Right kidney (tissue), 9 donors: ENCODE data around the gene B4GALNT3.
A peak's percentile ranks its signal among the peaks of the same experiment; 100 is the strongest.
"Not testable (repeated sequence)": the region's sequence is repeated elsewhere in the genome, so short reads cannot be mapped to it uniquely, and the experiment has no call there.

Experiments used
- DNase-seq: peaks from one replicate; pipeline ENCODE4 v3.0.0-alpha.2; 2016
- long read RNA-seq, 8 donors: transcript quantifications; one replicate each; lab custom pipeline, GENCODE V29; 2026

Gene B4GALNT3
- long read RNA-seq, donor 1 = 0 reads
- long read RNA-seq, donor 2 = 0 reads
- long read RNA-seq, donor 3 = 0 reads
- long read RNA-seq, donor 4 = 0 reads
- long read RNA-seq, donor 5, full-length matches to known transcripts = 2 of 2 reads
- long read RNA-seq, donor 5, partial matches to known transcripts = 0 of 2 reads
- long read RNA-seq, donor 5, other reads (novel, unspliced or antisense) = 0 of 2 reads
- long read RNA-seq, donor 6 = 0 reads
- long read RNA-seq, donor 7, partial matches to known transcripts = 0 of 1 reads
- long read RNA-seq, donor 7, other reads (novel, unspliced or antisense) = 0 of 1 reads
- long read RNA-seq, donor 8 = 0 reads

- DNase-seq = peak; percentile 73
Measured at GRCh38 chr12:459430-460258, at the start of gene B4GALNT3. Gene B4GALNT3 (plus strand): TSS chr12:459939. CDS start chr12:460377, 438 bp downstream.

GRCh38 chr12:414859-415258 is 44.9 kb upstream of the B4GALNT3 start:
- no peak for DNase-seq

GRCh38 chr12:418432-418831 is 41.3 kb upstream of the B4GALNT3 start:
- no peak for DNase-seq

DNA sequence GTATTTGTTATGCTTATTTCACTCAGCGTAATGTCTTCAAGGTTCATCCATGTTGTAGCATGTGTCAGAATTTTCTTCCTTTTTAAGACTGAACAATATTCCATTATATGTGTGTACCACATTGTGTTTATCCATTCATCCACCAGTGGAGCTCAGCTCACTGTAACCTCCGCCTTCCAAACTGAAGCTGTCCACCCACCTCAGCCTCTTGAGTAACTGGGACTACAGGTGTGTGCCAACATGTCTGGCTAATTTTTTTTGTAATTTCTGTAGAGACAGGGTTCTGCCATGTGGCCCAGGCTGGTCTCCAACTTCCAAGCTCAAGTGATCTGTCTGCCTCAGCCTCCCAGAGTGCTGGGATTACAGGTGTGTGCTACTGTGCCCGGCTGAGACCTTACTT is 37.2 kb upstream of the B4GALNT3 start:
- DNase-seq = no peak

DNA sequence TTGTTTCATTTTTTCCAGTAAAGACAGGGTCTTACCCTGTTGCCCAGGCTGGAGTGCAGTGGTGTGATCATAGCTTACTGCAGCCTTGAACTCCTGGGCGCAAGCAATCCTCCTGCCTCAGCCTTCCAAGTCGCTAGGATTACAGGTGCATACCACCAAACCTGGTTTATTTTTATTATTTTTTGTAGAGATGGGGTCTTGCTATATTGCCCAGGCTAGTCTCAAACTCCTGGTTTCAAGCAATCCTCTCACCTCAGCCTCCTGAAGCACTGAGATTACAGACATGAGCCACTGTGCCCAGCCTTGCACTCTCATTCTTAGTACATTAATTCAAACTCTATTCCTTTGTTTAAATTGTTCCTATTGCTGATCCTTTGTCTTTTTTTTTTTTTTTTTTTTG is 24.0 kb upstream of the B4GALNT3 start:
- not testable (repeated sequence) for DNase-seq

- DNase-seq = peak; percentile 17
Measured at GRCh38 chr12:442235-442884, 17.4 kb upstream of the B4GALNT3 start.

GRCh38 chr12:447141-447540 is 12.6 kb upstream of the B4GALNT3 start:
- no peak for DNase-seq

DNA sequence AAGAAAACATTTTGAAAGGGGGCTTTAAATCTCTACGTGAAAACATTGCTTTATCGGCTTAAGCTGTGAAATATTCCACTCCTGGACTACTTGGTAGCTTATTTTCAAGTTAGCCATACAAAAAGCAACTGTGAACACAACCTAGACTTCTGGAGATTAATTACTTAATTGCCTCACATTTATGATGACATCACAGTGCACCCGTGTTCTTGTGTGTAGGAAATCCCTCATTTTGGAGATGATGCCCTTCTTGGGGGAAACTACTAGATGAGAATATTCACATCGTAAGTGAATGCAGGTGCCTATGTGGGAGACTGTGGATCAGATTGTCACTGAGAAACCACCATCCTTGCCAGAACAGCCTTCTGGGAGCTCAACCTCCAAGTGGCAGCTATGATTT is 10.5 kb upstream of the B4GALNT3 start:
- DNase-seq = no peak

- no peak for DNase-seq
Measured at GRCh38 chr12:450438-450837, 9.3 kb upstream of the B4GALNT3 start.

- DNase-seq = no peak
Measured at GRCh38 chr12:452667-453210, 7.0 kb upstream of the B4GALNT3 start.

- no peak for DNase-seq
Measured at GRCh38 chr12:454833-455232, 4.9 kb upstream of the B4GALNT3 start.

DNA sequence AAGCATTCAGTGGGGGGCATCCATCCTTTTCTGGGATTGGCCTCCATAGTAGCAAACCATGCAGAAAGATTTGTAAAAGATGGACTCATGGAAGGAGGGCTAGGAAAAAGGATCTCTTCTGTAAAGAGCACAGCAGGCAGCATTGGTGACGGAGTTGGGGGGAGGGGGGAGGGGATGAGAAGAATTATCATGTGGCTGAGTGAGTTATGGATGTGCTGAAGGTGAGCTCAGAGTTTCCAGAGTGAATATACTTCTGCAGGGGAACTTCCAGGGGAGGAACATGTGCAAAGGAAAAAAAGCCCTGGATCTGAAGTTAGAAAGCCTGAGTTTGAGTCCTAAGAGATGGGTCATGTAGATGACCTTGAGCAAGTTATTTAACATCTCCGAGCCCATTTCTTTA is 3.9 kb upstream of the B4GALNT3 start:
- DNase-seq = no peak

GRCh38 chr12:457676-458075 is 2.1 kb upstream of the B4GALNT3 start:
- no peak for DNase-seq

DNA sequence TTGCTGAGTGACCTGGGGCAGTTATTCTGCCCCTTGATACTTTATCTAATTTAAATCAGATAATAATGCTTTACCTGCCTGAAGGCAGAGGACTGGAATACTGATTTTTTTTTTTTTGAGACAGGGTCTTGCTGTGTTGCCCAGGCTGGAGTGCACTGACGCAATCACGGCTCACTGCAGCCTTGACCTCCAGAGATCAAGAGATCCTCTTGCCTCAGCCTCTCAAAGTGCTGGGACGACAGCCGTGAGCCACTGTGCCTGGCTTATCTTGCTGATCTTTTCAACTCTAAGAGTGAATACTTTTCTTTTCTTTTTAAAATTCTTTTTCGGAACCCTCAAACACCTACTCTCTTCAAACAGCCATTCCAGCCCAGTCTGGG is 699 bp upstream of the B4GALNT3 start:
- no peak for DNase-seq

GRCh38 chr12:460261-461230 is 807 bp downstream of the B4GALNT3 start:
- peak; percentile 47 for DNase-seq

DNA sequence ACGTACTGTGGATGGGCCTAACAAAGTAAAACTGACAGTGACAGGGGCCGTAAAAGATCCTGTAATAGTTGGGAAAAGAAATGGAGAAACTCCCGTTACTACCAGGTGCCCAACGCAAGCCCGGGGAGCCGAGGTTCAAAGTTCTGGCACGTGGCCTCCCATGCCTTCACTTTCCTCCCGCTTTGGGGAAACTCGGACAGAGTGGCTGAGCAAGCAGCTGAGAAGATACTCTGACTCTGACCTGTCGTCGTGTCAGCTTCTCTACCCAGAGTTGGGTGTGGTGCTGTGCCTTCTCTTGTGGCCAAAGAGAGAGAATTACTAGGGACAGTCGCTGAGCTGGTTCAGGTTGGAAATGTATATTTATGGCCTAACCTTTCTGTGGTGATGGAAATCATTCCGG is 1.7 kb downstream of the B4GALNT3 start:
- peak; percentile 16 for DNase-seq

DNA sequence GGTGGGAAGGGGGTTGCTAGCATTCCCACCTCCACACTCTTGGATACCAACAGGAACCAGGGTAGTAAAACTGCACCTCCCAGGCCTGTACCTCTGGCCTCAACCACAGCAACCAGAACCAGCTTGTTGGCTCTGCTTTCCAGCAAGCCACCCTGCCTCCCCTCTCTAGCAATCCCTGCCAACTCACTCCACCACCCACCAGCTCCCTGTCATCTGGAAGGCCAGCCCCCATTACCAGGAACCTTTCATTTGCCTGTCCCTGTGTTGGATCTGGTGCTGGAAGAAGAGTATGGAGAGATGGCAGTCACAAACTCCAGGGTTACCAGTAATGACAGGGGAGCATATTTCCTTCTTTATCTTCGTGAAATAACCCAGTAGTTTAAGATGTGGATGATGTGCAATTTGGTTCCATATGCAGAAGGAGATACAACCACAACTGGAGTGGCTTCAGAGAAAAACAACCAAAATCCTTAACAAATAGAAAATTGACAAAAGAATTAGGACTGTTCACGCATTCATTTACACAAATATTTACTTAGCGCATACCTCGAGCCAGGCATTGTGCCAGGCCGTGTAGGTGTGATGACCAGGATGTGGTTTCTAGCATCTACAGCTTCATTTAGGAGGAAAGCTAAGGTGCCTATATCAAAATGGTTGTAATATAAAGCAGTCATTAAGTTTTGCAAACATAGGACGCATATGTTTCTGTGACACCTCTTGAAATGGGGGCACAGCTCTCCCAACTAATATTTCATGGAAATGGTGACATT is 3.4 kb downstream of the B4GALNT3 start:
- DNase-seq = no peak

DNA sequence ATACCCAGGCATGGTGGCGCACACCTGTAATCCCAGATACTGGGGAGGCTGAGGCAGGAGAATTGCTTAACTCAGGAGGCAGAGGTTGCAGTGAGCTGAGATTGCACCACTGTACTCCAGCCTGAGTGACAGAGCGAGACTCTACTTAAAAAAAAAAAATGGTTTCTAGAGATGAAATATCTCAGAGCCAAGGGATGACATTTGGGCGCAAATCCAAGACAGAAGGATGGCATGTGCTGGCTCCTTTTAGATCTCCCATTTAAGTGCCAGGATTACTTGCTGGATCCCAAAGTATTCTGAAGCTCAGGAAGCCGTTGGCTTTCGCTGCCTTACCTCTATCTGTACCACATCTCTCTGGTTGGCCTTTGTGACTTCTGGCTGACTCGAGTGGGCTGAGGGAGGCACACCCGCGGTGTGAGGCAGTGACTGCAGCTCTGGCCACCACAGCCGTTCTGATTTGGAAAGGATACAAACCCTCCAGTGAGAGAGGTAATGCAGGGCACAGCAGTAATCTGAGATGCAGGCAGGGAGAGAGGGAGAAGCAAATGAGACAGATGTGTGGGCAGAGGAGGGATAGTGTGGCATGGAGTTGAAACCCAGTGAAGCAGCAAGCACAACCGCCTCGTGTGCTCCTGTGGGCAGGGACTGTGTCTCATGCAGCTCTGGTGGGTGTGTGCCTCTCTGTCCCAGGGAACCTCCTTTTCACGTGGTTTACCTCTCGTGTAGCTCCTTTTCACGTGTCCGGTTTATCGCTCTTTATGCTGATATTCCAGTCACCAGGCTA is 4.9 kb downstream of the B4GALNT3 start:
- peak; percentile 46 for DNase-seq

GRCh38 chr12:466039-466438 is 6.3 kb downstream of the B4GALNT3 start:
- DNase-seq = peak; percentile 20

GRCh38 chr12:466762-467161 is 7.0 kb downstream of the B4GALNT3 start:
- no peak for DNase-seq
